ENCODE results near the gene PLCH1. TPM values are rescaled to one million over a fixed set of nuclear protein-coding genes. Genes with fewer than 3 reads are reported as not detected.

Gene PLCH1
- total and polyA plus RNA-seq, 2 of the 8 experiments (the other 6 are each of a cell fraction or from before 2014, with no cell fraction given) = 5.8 to 17.2 TPM

DNA sequence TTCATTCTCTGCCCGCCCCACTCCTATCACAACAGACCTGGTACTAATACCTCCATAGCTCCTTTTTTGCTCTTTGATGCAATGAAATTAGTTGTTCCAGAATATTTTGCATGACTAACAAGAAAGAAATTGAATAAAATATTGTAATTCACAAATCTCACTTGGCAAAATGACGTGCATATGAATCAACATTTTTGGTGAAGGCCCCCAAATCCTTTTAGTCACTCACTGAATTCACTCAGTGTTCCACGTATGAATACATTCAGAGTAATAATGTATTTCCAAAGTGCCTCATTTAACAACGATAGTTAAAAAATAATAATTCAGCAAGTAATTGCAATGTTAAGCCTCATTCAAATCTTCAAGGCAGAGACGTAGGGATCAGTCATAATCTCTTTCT, 302.8 kb downstream of the PLCH1 start (continued):
- TF ChIP-seq, protein P1, sequence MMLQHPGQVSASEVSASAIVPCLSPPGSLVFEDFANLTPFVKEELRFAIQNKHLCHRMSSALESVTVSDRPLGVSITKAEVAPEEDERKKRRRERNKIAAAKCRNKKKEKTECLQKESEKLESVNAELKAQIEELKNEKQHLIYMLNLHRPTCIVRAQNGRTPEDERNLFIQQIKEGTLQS (IDR thresholded peaks at IDR 0.05; ENCODE audit: insufficient read depth, low read depth, low read length) = no peak
- TF ChIP-seq POU5F1 (IDR thresholded peaks at IDR 0.05; ENCODE audit: low read depth, low read length) = no peak

Data from H1 (cell line).